ENCODE measurements around the gene PCDHA4. TPM values are rescaled to one million over a fixed set of nuclear protein-coding genes. Genes with fewer than 3 reads are reported as not detected.

Gene PCDHA4
- 1 to 10 TPM; 2.0 to 3.1 TPM for total RNA-seq

GRCh38 chr5:140806834-140807775, at the start of gene PCDHA4:
Gene PCDHA4, plus strand, starts transcription at chr5:140807068.
- 14 to 15% methylated on average over 29 to 45 of the region's 47 CpGs for WGBS, 2 donors
- TF ChIP-seq CTCF (IDR thresholded peaks at IDR 0.05) = peak in 6 of 7 experiments; percentile 16 to 59 (median 29)
- no peak for TF ChIP-seq POLR2A (IDR thresholded peaks at IDR 0.05)
- Histone ChIP-seq H3K9me3 (peaks cover 0 to 36% (median 3%) of the 10 kb centered on the region in 3 donors), H3K36me3 (replicated peaks in 1 of 2; ENCODE audit: insufficient read depth in 1 of 2, low read depth in 2 of 2) (no peaks in the 10 kb centered on the region), H3K27me3 (no peaks in the 10 kb centered on the region), H3K4me3 (no peak within 1 kb of the TSS), H3K4me1 (no peaks in the 10 kb centered on the region), H3K27ac (peak within 1 kb of the TSS in 3 of 4 donors; percentile 20 to 54 (median 21))
- ATAC-seq (peak; percentile 64), DNase-seq (peak; percentile 40 to 67 (median 45))
- intact Hi-C loops (cut with DNase I) = no loop called here

GRCh38 chr5:140764177-140764973, 42.5 kb upstream of the PCDHA4 start:
- no peak overlapping the region for H3K4me3 ChIP-seq
- WGBS, 2 donors = 80 to 82% methylated on average over 2 of the region's 2 CpGs
- no peaks in the 10 kb centered on the region for H3K27me3 ChIP-seq
- DNase-seq (no peak), ATAC-seq (no peak)
- H3K9me3 ChIP-seq = peaks cover 0 to 56% (median 3%) of the 10 kb centered on the region in 3 donors
- no peak overlapping the region for H3K27ac ChIP-seq
- no peaks in the 10 kb centered on the region for H3K4me1 ChIP-seq
- TF ChIP-seq POLR2A (IDR thresholded peaks at IDR 0.05) = no peak
- no peak for TF ChIP-seq CTCF (IDR thresholded peaks at IDR 0.05)
- intact Hi-C loops (cut with DNase I) = no loop called here
- H3K36me3 ChIP-seq (replicated peaks in 1 of 2; ENCODE audit: insufficient read depth in 1 of 2, low read depth in 2 of 2) = no peaks in the 10 kb centered on the region

- DNase-seq = no peak
Observed at GRCh38 chr5:140767444-140767843, 39.4 kb upstream of the PCDHA4 start.

GRCh38 chr5:140780512-140780911, 26.4 kb upstream of the PCDHA4 start:
- H3K36me3 ChIP-seq (replicated peaks in 1 of 2; ENCODE audit: insufficient read depth in 1 of 2, low read depth in 2 of 2) = no peaks in the 10 kb centered on the region
- H3K9me3 ChIP-seq = peaks cover 0 to 42% (median 0%) of the 10 kb centered on the region in 3 donors
- TF ChIP-seq CTCF (IDR thresholded peaks at IDR 0.05) = no peak
- no peak for ATAC-seq
- intact Hi-C loops (cut with DNase I) = no loop called here
- no peak overlapping the region for H3K4me3 ChIP-seq
- no peak for DNase-seq
- H3K4me1 ChIP-seq = no peaks in the 10 kb centered on the region
- H3K27me3 ChIP-seq = no peaks in the 10 kb centered on the region
- H3K27ac ChIP-seq = no peak overlapping the region
- 55 to 68% methylated on average over 1 of the region's 1 CpG for WGBS, 2 donors

More at GRCh38 chr5:140767444-140767843, 39.4 kb upstream of the PCDHA4 start:
- Histone ChIP-seq H3K4me3 (no peak overlapping the region), H3K36me3 (replicated peaks in 1 of 2; ENCODE audit: insufficient read depth in 1 of 2, low read depth in 2 of 2) (no peaks in the 10 kb centered on the region), H3K27ac (no peak overlapping the region), H3K27me3 (no peaks in the 10 kb centered on the region), H3K9me3 (peaks cover 0 to 50% (median 3%) of the 10 kb centered on the region in 3 donors), H3K4me1 (no peaks in the 10 kb centered on the region)
- ATAC-seq = no peak
- 60 to 74% methylated on average over 4 of the region's 4 CpGs for WGBS, 2 donors
- intact Hi-C loops (cut with DNase I) = no loop called here
- TF ChIP-seq POLR2A (IDR thresholded peaks at IDR 0.05) = no peak
- no peak for TF ChIP-seq CTCF (IDR thresholded peaks at IDR 0.05)

Measured in body of pancreas (tissue), 4 donors.